GM13977 (cell line): ENCODE data around the gene MRAP.

ENCODE experiments used
- DNase-seq: peaks from one replicate; pipeline ENCODE4 v3.0.0; 2012; ENCODE audit warnings: low spot score
- CTCF ChIP-seq: IDR thresholded peaks from 2 replicates; pipeline ENCODE4 v1.5.1; 2012; ENCODE audit warnings: mild to moderate bottlenecking, control low read depth; ENCODE audit not compliant: insufficient read depth; ENCODE audit errors: extremely low read depth, missing control alignments
- in situ Hi-C: fragments of 300-500 bp; cut with MboI; formaldehyde crosslinking; loops from one replicate; pipeline ENCODE4 v1.12.0; 2022; ENCODE audit warnings: low sequenced_read_pairs, low pct_unique_long_range_greater_than_20kb, mixed read lengths, inconsistent platforms; ENCODE audit not compliant: unreplicated experiment

The MRAP gene

GRCh38 chr21:32334980-32335531 lies 36.4 kb downstream of the MRAP start:
- no peak for TF ChIP-seq CTCF
- in situ Hi-C loops, result no loop called here
- no peak for DNase-seq

GRCh38 chr21:32335601-32336575 lies 37.2 kb downstream of the MRAP start:
- in situ Hi-C loops, result no loop called here
- no peak for DNase-seq
- no peak for TF ChIP-seq CTCF

- in situ Hi-C loops, result no loop called here
- no peak for DNase-seq
- TF ChIP-seq CTCF, result no peak
These were observed 38.1 kb downstream of the MRAP start for GRCh38 chr21:32336711-32337110.

GRCh38 chr21:32337206-32337605 lies 38.6 kb downstream of the MRAP start:
- in situ Hi-C loops, result no loop called here
- no peak for DNase-seq
- TF ChIP-seq CTCF, result no peak

- TF ChIP-seq CTCF, result no peak
- DNase-seq, result no peak
- in situ Hi-C loops, result no loop called here
These were observed 39.7 kb downstream of the MRAP start for GRCh38 chr21:32338209-32338921.
